ENCODE data around the gene MYH9.

MYH9 gene

DNA sequence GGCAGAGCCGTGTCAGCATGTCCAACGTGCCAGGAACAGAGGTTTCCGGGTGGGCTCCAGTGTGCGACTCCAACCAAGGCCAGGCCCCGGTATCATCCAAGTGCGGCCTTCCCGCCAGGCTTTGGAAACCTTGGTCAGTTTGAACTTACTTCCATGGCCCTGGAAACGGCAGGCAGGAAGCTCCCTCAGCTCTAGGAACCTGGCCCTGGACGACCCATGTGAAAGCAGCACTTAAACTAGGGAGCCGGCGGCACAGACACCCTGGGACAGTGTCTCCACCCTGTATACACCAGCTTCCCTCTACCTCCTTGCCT is 65.2 kb downstream of the MYH9 start:
- no peak for DNase-seq
- Histone ChIP-seq H4K5ac (ENCODE audit: low read length) (no peak overlapping the region), H3K4me2 (ENCODE audit: low read length) (no peak overlapping the region), H2BK120ac (ENCODE audit: low read depth, low read length) (no peak overlapping the region), H3K56ac (ENCODE audit: low read length) (no peak overlapping the region), H3K36me3 (ENCODE audit: control insufficient read depth, insufficient read depth, low read length) (peaks cover 35% of the 10 kb centered on the region), H2BK15ac (replicated peaks; ENCODE audit: low read depth) (no peak overlapping the region), H3K4me1 (ENCODE audit: control insufficient read depth, low read depth, low read length) (no peaks in the 10 kb centered on the region), H2AK5ac (ENCODE audit: low read length) (no peak overlapping the region), H3K27ac (ENCODE audit: low read depth, low read length) (no peak overlapping the region), H3K23ac (ENCODE audit: low read length) (no peak overlapping the region), H3K4ac (ENCODE audit: low read depth, low read length) (no peak overlapping the region), H4K8ac (ENCODE audit: low read depth, low read length) (no peak overlapping the region), H3K4me3 (ENCODE audit: low read length) (no peak overlapping the region), H3K79me2 (ENCODE audit: control insufficient read depth, insufficient read depth, low read length) (peaks cover 14% of the 10 kb centered on the region), H3K79me1 (ENCODE audit: low read length) (peaks cover 25% of the 10 kb centered on the region), H3K18ac (ENCODE audit: low read length) (no peak overlapping the region), H3K27me3 (ENCODE audit: insufficient read depth, low read length, poor library complexity) (no peaks in the 10 kb centered on the region), H2BK5ac (ENCODE audit: low read length) (no peak overlapping the region), H3K9ac (ENCODE audit: low read length) (no peak overlapping the region)
- WGBS (ENCODE audit: extremely low coverage, insufficient coverage, low lambda C conversion rate) = no CpG with 5 or more reads among the region's 11 CpGs

DNA sequence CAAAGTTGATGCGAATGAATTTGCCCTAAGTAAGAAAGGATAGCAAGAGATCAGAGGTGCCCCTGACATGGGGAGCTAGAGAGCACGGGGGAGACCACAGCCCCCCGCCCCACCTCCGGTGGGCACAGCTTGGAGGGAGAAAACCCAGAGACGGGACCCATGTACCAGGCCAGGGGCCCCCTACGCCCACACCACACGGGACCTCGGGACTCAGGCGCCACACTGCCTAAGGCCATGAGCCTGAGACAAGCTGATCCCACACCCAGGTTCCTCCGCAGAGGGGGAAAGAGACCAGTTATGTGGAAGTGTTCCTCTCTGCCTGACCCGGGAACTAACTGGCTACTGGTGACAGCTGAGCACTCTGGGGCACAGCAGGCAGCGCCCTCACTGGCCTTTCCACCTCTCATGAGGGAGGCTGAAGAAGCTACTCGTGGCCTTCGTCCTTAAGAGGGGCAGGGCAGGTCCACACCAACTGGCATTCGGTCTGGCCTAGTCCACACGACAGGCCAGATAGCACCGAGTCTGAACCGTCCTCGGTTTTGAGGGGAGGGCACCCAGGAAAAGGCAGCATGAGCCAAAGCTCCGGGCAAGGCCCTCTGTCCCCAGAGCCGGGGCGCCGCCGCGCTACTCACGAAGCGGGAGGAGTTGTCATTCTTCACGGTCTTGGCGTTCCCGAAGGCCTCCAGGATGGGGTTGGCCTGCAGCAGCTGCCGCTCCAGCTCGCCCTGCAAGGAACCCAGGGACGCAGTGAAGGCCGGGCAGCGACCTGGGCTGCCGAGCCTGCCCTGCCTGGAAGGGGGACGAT is 65.8 kb downstream of the MYH9 start:
- Histone ChIP-seq H3K27me3 (ENCODE audit: insufficient read depth, low read length, poor library complexity) (no peaks in the 10 kb centered on the region), H2BK5ac (ENCODE audit: low read length) (no peak overlapping the region), H3K36me3 (ENCODE audit: control insufficient read depth, insufficient read depth, low read length) (peaks cover 35% of the 10 kb centered on the region), H3K27ac (ENCODE audit: low read depth, low read length) (no peak overlapping the region), H3K4me2 (ENCODE audit: low read length) (no peak overlapping the region), H3K18ac (ENCODE audit: low read length) (no peak overlapping the region), H4K8ac (ENCODE audit: low read depth, low read length) (no peak overlapping the region), H3K56ac (ENCODE audit: low read length) (no peak overlapping the region), H3K4me3 (ENCODE audit: low read length) (no peak overlapping the region), H3K9ac (ENCODE audit: low read length) (no peak overlapping the region), H3K79me2 (ENCODE audit: control insufficient read depth, insufficient read depth, low read length) (peaks cover 9% of the 10 kb centered on the region), H3K23ac (ENCODE audit: low read length) (no peak overlapping the region), H3K4ac (ENCODE audit: low read depth, low read length) (no peak overlapping the region), H3K4me1 (ENCODE audit: control insufficient read depth, low read depth, low read length) (no peaks in the 10 kb centered on the region), H3K79me1 (ENCODE audit: low read length) (peaks cover 20% of the 10 kb centered on the region), H2AK5ac (ENCODE audit: low read length) (no peak overlapping the region), H4K5ac (ENCODE audit: low read length) (no peak overlapping the region), H2BK120ac (ENCODE audit: low read depth, low read length) (no peak overlapping the region), H2BK15ac (replicated peaks; ENCODE audit: low read depth) (no peak overlapping the region)
- no CpG with 5 or more reads among the region's 37 CpGs for WGBS (ENCODE audit: extremely low coverage, insufficient coverage, low lambda C conversion rate)
- no peak for DNase-seq

DNA sequence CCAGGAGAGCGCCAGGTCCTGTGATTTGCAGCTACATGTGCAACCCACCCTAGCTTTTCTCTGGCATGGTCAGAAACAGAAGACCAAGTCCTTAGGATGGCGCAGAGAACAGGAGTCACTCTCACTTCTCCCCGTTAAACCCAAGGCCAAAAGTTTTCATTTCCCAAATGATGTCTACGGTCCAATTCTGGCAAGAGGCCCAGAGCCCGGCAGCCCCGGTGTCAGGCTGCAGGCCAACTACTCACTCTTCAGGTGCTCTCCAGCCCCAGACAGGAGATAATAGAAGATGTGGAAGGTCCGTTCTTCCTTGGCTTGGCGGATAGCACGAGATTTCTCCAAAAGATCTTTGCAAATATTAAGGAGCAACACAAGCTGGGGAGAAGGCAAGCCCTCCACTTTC is 67.2 kb downstream of the MYH9 start:
- H3K79me1 ChIP-seq (ENCODE audit: low read length) = peaks cover 7% of the 10 kb centered on the region
- no peak overlapping the region for H2BK5ac ChIP-seq (ENCODE audit: low read length)
- H2AK5ac ChIP-seq (ENCODE audit: low read length) = no peak overlapping the region
- H3K18ac ChIP-seq (ENCODE audit: low read length) = no peak overlapping the region
- no peak overlapping the region for H3K56ac ChIP-seq (ENCODE audit: low read length)
- H2BK120ac ChIP-seq (ENCODE audit: low read depth, low read length) = no peak overlapping the region
- no peak overlapping the region for H3K4ac ChIP-seq (ENCODE audit: low read depth, low read length)
- H3K4me1 ChIP-seq (ENCODE audit: control insufficient read depth, low read depth, low read length) = no peaks in the 10 kb centered on the region
- H3K36me3 ChIP-seq (ENCODE audit: control insufficient read depth, insufficient read depth, low read length) = peaks cover 31% of the 10 kb centered on the region
- H3K27me3 ChIP-seq (ENCODE audit: insufficient read depth, low read length, poor library complexity) = no peaks in the 10 kb centered on the region
- no peak overlapping the region for H3K4me2 ChIP-seq (ENCODE audit: low read length)
- no peak overlapping the region for H3K4me3 ChIP-seq (ENCODE audit: low read length)
- WGBS (ENCODE audit: extremely low coverage, insufficient coverage, low lambda C conversion rate) = no CpG with 5 or more reads among the region's 9 CpGs
- no peak overlapping the region for H2BK15ac ChIP-seq (replicated peaks; ENCODE audit: low read depth)
- H4K5ac ChIP-seq (ENCODE audit: low read length) = no peak overlapping the region
- H3K27ac ChIP-seq (ENCODE audit: low read depth, low read length) = no peak overlapping the region
- peaks cover under 1% of the 10 kb centered on the region for H3K79me2 ChIP-seq (ENCODE audit: control insufficient read depth, insufficient read depth, low read length)
- no peak overlapping the region for H3K23ac ChIP-seq (ENCODE audit: low read length)
- DNase-seq = no peak
- H4K8ac ChIP-seq (ENCODE audit: low read depth, low read length) = no peak overlapping the region
- no peak overlapping the region for H3K9ac ChIP-seq (ENCODE audit: low read length)

DNA sequence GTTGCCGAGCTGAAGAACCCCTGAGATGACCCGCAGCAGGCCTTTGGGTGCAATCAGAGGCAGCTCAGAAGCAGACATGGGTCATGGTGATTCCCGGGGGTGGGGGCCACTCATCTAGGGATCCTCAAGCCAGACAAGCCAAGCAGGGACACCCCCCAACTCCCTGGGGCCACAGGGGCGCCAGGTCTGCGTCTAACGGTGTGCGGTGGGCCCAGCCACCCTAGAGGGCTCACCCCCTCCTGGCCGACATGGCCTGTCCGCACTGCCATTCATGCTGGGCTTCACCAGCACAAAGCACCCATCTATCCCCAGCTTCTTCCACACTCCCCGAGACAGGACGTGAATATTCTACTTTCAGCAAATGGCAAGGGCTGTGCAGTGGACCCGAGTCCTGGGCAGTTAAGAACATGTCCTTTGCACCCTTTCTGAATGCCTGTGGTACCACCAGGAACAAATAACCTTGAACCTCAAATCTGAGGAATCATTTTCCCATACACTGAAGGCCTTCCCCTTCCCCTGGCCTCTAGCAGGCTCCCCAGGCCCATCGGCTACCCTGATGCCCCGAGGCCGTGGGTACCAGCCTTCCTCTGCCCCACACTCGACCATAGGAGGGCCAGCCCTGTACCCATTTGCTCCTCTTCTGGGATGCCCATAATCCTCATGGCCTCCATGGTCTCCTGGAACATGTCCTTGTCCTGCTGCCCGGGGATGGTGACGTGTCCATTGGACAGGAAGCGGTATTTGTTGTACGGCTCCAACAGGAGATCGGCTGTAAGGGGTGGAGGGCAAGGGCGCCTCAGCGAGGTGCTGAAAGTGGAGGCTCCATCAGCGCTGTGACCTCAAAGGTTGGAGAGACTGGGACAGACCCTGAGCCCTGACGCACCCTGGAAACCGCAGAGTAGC is 67.9 kb downstream of the MYH9 start:
- H3K79me1 ChIP-seq (ENCODE audit: low read length) = peaks cover 4% of the 10 kb centered on the region
- H2BK120ac ChIP-seq (ENCODE audit: low read depth, low read length) = no peak overlapping the region
- H3K4ac ChIP-seq (ENCODE audit: low read depth, low read length) = no peak overlapping the region
- H3K4me3 ChIP-seq (ENCODE audit: low read length) = no peak overlapping the region
- WGBS (ENCODE audit: extremely low coverage, insufficient coverage, low lambda C conversion rate) = no CpG with 5 or more reads among the region's 26 CpGs
- no peak overlapping the region for H3K18ac ChIP-seq (ENCODE audit: low read length)
- no peak overlapping the region for H3K27ac ChIP-seq (ENCODE audit: low read depth, low read length)
- H3K23ac ChIP-seq (ENCODE audit: low read length) = no peak overlapping the region
- H3K27me3 ChIP-seq (ENCODE audit: insufficient read depth, low read length, poor library complexity) = no peaks in the 10 kb centered on the region
- H3K36me3 ChIP-seq (ENCODE audit: control insufficient read depth, insufficient read depth, low read length) = peaks cover 27% of the 10 kb centered on the region
- no peak overlapping the region for H2BK5ac ChIP-seq (ENCODE audit: low read length)
- no peak overlapping the region for H3K9ac ChIP-seq (ENCODE audit: low read length)
- H3K79me2 ChIP-seq (ENCODE audit: control insufficient read depth, insufficient read depth, low read length) = no peaks in the 10 kb centered on the region
- no peaks in the 10 kb centered on the region for H3K4me1 ChIP-seq (ENCODE audit: control insufficient read depth, low read depth, low read length)
- H2AK5ac ChIP-seq (ENCODE audit: low read length) = no peak overlapping the region
- DNase-seq = no peak
- H4K5ac ChIP-seq (ENCODE audit: low read length) = no peak overlapping the region
- H3K56ac ChIP-seq (ENCODE audit: low read length) = no peak overlapping the region
- H3K4me2 ChIP-seq (ENCODE audit: low read length) = no peak overlapping the region
- no peak overlapping the region for H2BK15ac ChIP-seq (replicated peaks; ENCODE audit: low read depth)
- no peak overlapping the region for H4K8ac ChIP-seq (ENCODE audit: low read depth, low read length)

DNA sequence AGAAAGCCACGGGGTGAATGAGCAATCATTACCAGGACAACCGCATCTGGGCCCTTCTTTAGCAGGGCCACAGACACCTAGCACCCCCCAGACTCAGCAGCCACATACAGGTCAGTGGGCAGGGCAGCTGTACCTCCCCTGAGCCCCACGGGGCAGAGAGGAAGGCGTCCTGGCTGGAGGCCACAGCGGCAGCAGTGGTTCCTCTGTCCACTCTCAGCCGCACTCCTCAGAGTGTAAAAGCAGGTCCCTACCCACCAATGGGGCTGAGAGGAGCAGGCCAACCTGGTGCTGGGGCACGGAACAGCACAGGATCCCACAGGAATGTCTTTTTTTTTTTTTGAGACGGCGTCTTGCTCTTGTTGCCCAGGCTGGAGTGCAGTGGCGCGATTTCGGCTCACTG is 69.3 kb downstream of the MYH9 start:
- H3K4me2 ChIP-seq (ENCODE audit: low read length) = no peak overlapping the region
- H4K8ac ChIP-seq (ENCODE audit: low read depth, low read length) = no peak overlapping the region
- no CpG with 5 or more reads among the region's 12 CpGs for WGBS (ENCODE audit: extremely low coverage, insufficient coverage, low lambda C conversion rate)
- H2BK120ac ChIP-seq (ENCODE audit: low read depth, low read length) = no peak overlapping the region
- no peak overlapping the region for H3K27ac ChIP-seq (ENCODE audit: low read depth, low read length)
- H3K23ac ChIP-seq (ENCODE audit: low read length) = no peak overlapping the region
- H3K27me3 ChIP-seq (ENCODE audit: insufficient read depth, low read length, poor library complexity) = no peaks in the 10 kb centered on the region
- H4K5ac ChIP-seq (ENCODE audit: low read length) = no peak overlapping the region
- no peak overlapping the region for H3K18ac ChIP-seq (ENCODE audit: low read length)
- no peaks in the 10 kb centered on the region for H3K79me2 ChIP-seq (ENCODE audit: control insufficient read depth, insufficient read depth, low read length)
- H2BK15ac ChIP-seq (replicated peaks; ENCODE audit: low read depth) = no peak overlapping the region
- peaks cover 5% of the 10 kb centered on the region for H3K79me1 ChIP-seq (ENCODE audit: low read length)
- H2AK5ac ChIP-seq (ENCODE audit: low read length) = no peak overlapping the region
- H3K4me3 ChIP-seq (ENCODE audit: low read length) = no peak overlapping the region
- H3K4ac ChIP-seq (ENCODE audit: low read depth, low read length) = no peak overlapping the region
- no peak for DNase-seq
- no peak overlapping the region for H2BK5ac ChIP-seq (ENCODE audit: low read length)
- no peak overlapping the region for H3K56ac ChIP-seq (ENCODE audit: low read length)
- H3K9ac ChIP-seq (ENCODE audit: low read length) = no peak overlapping the region
- no peaks in the 10 kb centered on the region for H3K4me1 ChIP-seq (ENCODE audit: control insufficient read depth, low read depth, low read length)
- H3K36me3 ChIP-seq (ENCODE audit: control insufficient read depth, insufficient read depth, low read length) = peaks cover 36% of the 10 kb centered on the region
